ENCODE measurements around the gene NXPH3. TPM values are rescaled to one million over a fixed set of nuclear protein-coding genes. Genes with fewer than 3 reads are reported as not detected.

NXPH3 gene
- total RNA-seq, 2 donors from 2014 or later, result 0.44 to 1.2 TPM

DNA sequence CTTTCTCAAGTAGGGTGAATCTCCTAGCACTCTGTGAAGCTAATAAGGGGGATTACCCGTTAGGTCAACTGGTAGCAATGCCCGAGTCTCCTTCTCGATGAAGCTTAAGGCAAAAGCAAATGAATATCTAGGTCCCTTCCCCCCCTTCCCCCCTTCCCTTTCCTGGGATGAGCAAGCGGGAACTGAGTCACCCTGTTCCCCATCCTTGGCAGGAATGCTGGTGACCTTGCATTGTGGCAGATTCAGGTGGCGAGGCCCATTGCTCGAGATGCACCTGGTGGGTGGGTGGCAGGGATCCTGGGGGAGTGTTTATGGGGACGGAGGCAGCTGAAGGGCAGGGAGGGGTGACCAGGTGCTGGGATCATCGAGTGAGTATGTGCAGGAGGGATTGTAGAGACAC, 7.1 kb downstream of the NXPH3 start:
- Mint-ChIP-seq H3K36me3 (ENCODE audit: insufficient read depth in 2 of 2) (no peaks in the 10 kb centered on the region), H3K9me3 (no peaks in the 10 kb centered on the region), H3K4me3 (no peak overlapping the region), H3K4me1 (ENCODE audit: low read depth) (no peaks in the 10 kb centered on the region), H3K27me3 (ENCODE audit: low read depth) (peaks cover 3% of the 10 kb centered on the region), H3K27ac (no peak overlapping the region)
- DNase-seq, result no peak
- ATAC-seq (replicated peaks in 1 of 2), result no peak

DNA sequence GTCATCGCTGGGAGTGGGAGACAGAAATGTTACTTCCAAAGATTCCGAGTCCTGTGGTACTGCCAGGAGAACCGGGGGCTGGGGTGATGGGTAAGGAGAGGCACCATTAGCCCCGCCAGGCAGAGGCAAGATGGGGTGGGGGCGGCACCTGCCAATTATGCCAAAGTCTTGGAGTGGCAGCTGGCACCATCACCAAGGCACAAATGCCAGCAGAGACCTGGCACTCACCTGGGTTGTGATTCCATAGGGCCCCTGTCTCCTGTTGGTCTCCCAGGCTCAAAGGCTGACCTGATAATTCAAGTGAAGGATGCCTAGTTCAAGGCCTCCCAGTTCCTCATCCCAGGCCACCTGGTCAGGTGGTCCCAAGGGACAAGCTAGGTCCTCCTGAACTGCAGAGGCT, 7.6 kb downstream of the NXPH3 start:
- H3K27me3 Mint-ChIP-seq (ENCODE audit: low read depth), result no peaks in the 10 kb centered on the region
- ATAC-seq (replicated peaks in 1 of 2), result no peak
- H3K36me3 Mint-ChIP-seq (ENCODE audit: insufficient read depth in 2 of 2), result no peaks in the 10 kb centered on the region
- DNase-seq, result no peak
- H3K4me3 Mint-ChIP-seq, result no peak overlapping the region
- H3K9me3 Mint-ChIP-seq, result no peaks in the 10 kb centered on the region
- no peak overlapping the region for H3K27ac Mint-ChIP-seq
- H3K4me1 Mint-ChIP-seq (ENCODE audit: low read depth), result no peaks in the 10 kb centered on the region

GRCh38 chr17:49583889-49584288, 8.2 kb downstream of the NXPH3 start:
- no peak overlapping the region for H3K27ac Mint-ChIP-seq
- ATAC-seq (replicated peaks in 1 of 2) (no peak), DNase-seq (no peak)
- H3K4me1 Mint-ChIP-seq (ENCODE audit: low read depth), result no peaks in the 10 kb centered on the region
- H3K36me3 Mint-ChIP-seq (ENCODE audit: insufficient read depth in 2 of 2), result no peaks in the 10 kb centered on the region
- H3K27me3 Mint-ChIP-seq (ENCODE audit: low read depth), result no peaks in the 10 kb centered on the region
- H3K4me3 Mint-ChIP-seq, result no peak overlapping the region
- no peaks in the 10 kb centered on the region for H3K9me3 Mint-ChIP-seq

DNA sequence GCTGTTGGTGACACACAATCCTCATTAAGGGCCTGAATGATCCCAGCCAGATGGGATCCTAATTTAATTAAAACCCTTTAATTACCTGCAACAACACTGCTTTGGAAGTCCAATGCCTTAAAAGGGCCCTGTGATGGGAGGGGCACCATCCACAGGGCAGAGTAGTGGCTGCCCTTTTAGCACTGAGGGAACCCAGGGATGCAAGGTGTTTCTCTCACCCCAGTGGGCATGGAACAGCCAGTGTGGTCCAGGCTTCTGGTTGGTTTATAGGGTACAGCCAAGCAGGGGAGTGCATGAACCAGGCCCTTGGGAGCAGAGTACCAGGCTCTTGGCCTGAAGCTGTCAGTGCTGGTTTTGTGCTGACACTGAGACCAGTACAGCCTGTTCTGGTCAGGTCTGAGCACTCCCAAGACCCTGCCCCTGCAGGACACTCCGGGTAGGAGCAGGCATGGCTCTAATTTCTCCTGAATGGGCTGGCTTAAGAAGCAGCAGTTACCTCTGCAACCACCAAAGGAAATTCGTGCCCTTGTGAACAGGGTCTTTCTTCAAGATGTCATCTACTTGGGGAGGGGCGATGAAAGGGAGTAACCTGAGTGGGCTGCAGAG, 9.9 kb downstream of the NXPH3 start:
- Mint-ChIP-seq H3K36me3 (ENCODE audit: insufficient read depth in 2 of 2) (no peaks in the 10 kb centered on the region), H3K27ac (no peak overlapping the region), H3K4me3 (no peak overlapping the region), H3K4me1 (ENCODE audit: low read depth) (no peaks in the 10 kb centered on the region), H3K9me3 (no peaks in the 10 kb centered on the region), H3K27me3 (ENCODE audit: low read depth) (no peaks in the 10 kb centered on the region)
- ATAC-seq (replicated peaks in 1 of 2) (peak in 1 of 2 donors; percentile 13), DNase-seq (no peak)

GRCh38 chr17:49587366-49588073, 11.8 kb downstream of the NXPH3 start:
- H3K36me3 Mint-ChIP-seq (ENCODE audit: insufficient read depth in 2 of 2), result no peaks in the 10 kb centered on the region
- no peaks in the 10 kb centered on the region for H3K9me3 Mint-ChIP-seq
- no peaks in the 10 kb centered on the region for H3K4me1 Mint-ChIP-seq (ENCODE audit: low read depth)
- no peak overlapping the region for H3K4me3 Mint-ChIP-seq
- ATAC-seq (replicated peaks in 1 of 2), result no peak
- no peak for DNase-seq
- no peak overlapping the region for H3K27ac Mint-ChIP-seq
- no peaks in the 10 kb centered on the region for H3K27me3 Mint-ChIP-seq (ENCODE audit: low read depth)

DNA sequence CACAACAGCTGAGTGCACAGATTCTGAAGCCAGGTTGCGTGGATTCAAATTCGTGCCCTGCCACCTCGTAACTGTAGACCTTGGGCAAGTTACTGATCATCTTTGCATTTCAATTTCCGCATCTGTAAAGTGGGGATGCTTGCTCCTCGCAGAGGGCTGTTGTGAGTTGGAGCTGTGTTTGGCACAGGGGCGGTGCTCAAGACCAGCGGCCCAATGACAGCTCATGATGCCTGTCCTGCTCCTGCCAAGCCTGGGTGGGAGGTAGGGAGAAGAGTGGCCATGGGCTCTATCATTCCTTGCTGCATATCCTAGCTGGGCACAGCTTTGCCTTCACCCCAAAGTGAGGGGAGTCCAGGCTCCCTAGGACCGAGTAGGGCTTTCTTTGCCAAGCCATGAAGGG, 12.6 kb downstream of the NXPH3 start:
- ATAC-seq (replicated peaks in 1 of 2), result no peak
- H3K4me3 Mint-ChIP-seq, result no peak overlapping the region
- no peaks in the 10 kb centered on the region for H3K27me3 Mint-ChIP-seq (ENCODE audit: low read depth)
- no peak for DNase-seq
- H3K4me1 Mint-ChIP-seq (ENCODE audit: low read depth), result no peaks in the 10 kb centered on the region
- no peaks in the 10 kb centered on the region for H3K36me3 Mint-ChIP-seq (ENCODE audit: insufficient read depth in 2 of 2)
- no peaks in the 10 kb centered on the region for H3K9me3 Mint-ChIP-seq
- H3K27ac Mint-ChIP-seq, result no peak overlapping the region

GRCh38 chr17:49588726-49589576, 13.3 kb downstream of the NXPH3 start:
- Mint-ChIP-seq H3K36me3 (ENCODE audit: insufficient read depth in 2 of 2) (no peaks in the 10 kb centered on the region), H3K4me3 (no peak overlapping the region), H3K27ac (no peak overlapping the region), H3K4me1 (ENCODE audit: low read depth) (no peaks in the 10 kb centered on the region), H3K9me3 (no peaks in the 10 kb centered on the region), H3K27me3 (ENCODE audit: low read depth) (no peaks in the 10 kb centered on the region)
- DNase-seq (no peak), ATAC-seq (replicated peaks in 1 of 2) (peak in 1 of 2 donors; percentile 28)

GRCh38 chr17:49589577-49589927, 13.9 kb downstream of the NXPH3 start:
- ATAC-seq (replicated peaks in 1 of 2), result no peak
- no peaks in the 10 kb centered on the region for H3K4me1 Mint-ChIP-seq (ENCODE audit: low read depth)
- no peak overlapping the region for H3K27ac Mint-ChIP-seq
- no peak overlapping the region for H3K4me3 Mint-ChIP-seq
- H3K9me3 Mint-ChIP-seq, result no peaks in the 10 kb centered on the region
- no peaks in the 10 kb centered on the region for H3K36me3 Mint-ChIP-seq (ENCODE audit: insufficient read depth in 2 of 2)
- H3K27me3 Mint-ChIP-seq (ENCODE audit: low read depth), result no peaks in the 10 kb centered on the region
- no peak for DNase-seq

DNA sequence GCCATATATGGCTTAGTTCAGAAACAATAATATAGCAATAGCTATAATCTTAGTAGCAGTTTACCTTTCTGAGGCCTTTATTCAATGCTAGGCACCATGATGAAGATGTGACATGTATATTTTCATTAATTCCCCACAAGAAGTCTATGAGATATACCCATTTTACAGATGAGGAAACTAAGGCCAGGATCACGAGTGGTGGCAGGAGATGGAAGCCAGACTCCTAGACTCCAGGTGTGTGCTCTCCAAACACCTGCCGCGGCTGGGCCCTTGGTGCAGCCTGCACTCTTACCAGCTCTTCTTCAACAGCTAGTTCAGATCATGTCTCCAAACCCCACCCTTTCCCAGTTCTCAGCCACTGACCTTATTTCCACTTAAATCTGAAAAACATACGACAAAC, 15.2 kb downstream of the NXPH3 start:
- Mint-ChIP-seq H3K4me3 (no peak overlapping the region), H3K27ac (no peak overlapping the region), H3K27me3 (ENCODE audit: low read depth) (no peaks in the 10 kb centered on the region), H3K36me3 (ENCODE audit: insufficient read depth in 2 of 2) (no peaks in the 10 kb centered on the region), H3K4me1 (ENCODE audit: low read depth) (no peaks in the 10 kb centered on the region), H3K9me3 (no peaks in the 10 kb centered on the region)
- no peak for ATAC-seq (replicated peaks in 1 of 2)
- DNase-seq, result no peak

- no peaks in the 10 kb centered on the region for H3K27me3 Mint-ChIP-seq (ENCODE audit: low read depth)
- DNase-seq (no peak), ATAC-seq (replicated peaks in 1 of 2) (no peak)
- no peak overlapping the region for H3K27ac Mint-ChIP-seq
- no peaks in the 10 kb centered on the region for H3K4me1 Mint-ChIP-seq (ENCODE audit: low read depth)
- no peak overlapping the region for H3K4me3 Mint-ChIP-seq
- peaks cover 0 to 2% of the 10 kb centered on the region in 2 donors for H3K36me3 Mint-ChIP-seq (ENCODE audit: insufficient read depth in 2 of 2)
- H3K9me3 Mint-ChIP-seq, result no peaks in the 10 kb centered on the region
Measured at GRCh38 chr17:49592263-49592662, 16.6 kb downstream of the NXPH3 start.

- H3K4me3 Mint-ChIP-seq, result no peak overlapping the region
- ATAC-seq (replicated peaks in 1 of 2), result no peak
- H3K36me3 Mint-ChIP-seq (ENCODE audit: insufficient read depth in 2 of 2), result peaks cover 3 to 4% of the 10 kb centered on the region in 2 donors
- no peaks in the 10 kb centered on the region for H3K27me3 Mint-ChIP-seq (ENCODE audit: low read depth)
- DNase-seq, result no peak
- H3K4me1 Mint-ChIP-seq (ENCODE audit: low read depth), result no peaks in the 10 kb centered on the region
- no peak overlapping the region for H3K27ac Mint-ChIP-seq
- no peaks in the 10 kb centered on the region for H3K9me3 Mint-ChIP-seq
Measured at GRCh38 chr17:49595328-49595727, 19.7 kb downstream of the NXPH3 start.

DNA sequence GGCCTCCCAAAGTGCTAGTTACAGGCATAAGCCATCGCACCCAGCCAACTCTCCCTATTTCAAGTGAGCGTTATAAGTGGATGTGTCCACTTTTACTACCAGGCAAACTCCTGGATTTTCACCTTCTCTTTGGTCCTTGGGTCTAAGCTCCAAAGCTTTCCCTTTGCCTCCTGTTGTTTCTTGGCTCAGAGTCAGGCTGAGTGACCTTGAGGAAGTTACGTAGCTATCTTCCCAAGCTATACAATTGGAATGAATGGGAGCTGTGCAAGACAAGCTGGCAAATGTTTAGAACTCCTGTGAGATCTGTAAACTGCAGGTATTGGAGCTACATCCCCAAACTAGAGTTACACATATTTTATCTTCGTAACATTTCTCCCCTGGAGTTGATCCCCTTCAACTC, 20.3 kb downstream of the NXPH3 start:
- no peak overlapping the region for H3K27ac Mint-ChIP-seq
- ATAC-seq (replicated peaks in 1 of 2) (no peak), DNase-seq (no peak)
- H3K27me3 Mint-ChIP-seq (ENCODE audit: low read depth), result no peaks in the 10 kb centered on the region
- H3K4me3 Mint-ChIP-seq, result no peak overlapping the region
- no peaks in the 10 kb centered on the region for H3K4me1 Mint-ChIP-seq (ENCODE audit: low read depth)
- peaks cover 3 to 4% of the 10 kb centered on the region in 2 donors for H3K36me3 Mint-ChIP-seq (ENCODE audit: insufficient read depth in 2 of 2)
- H3K9me3 Mint-ChIP-seq, result no peaks in the 10 kb centered on the region

DNA sequence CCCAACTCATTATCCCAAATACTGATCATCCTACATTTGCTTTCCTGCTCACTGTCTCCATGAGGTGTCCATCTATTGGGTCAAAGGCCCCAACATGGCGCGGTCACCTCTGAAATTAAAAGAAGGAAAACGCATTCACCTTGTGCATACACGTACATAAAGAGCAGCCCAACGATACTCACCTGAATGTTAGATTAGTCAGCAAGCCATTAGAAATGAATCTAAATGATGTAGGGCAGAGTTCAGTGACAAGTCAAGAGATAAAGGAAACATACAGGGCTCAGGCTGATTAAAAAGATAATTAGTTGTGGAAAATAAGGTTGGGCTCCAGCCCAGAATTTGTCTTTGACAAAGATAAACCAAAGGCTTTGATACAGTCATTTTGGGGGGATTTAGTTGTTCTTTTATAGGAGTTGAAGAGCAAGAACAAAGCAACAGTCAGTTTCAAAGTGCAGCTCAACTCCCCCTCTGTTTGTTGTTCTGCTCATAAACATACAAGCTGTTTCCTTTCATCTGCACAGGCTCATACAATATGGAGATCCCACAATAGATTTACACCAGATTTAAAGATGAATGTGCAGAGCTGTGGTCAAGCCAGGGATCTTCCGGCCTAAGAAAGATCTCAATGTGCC, 21.1 kb downstream of the NXPH3 start:
- peaks cover 5 to 7% of the 10 kb centered on the region in 2 donors for H3K36me3 Mint-ChIP-seq (ENCODE audit: insufficient read depth in 2 of 2)
- H3K4me1 Mint-ChIP-seq (ENCODE audit: low read depth), result no peaks in the 10 kb centered on the region
- no peak overlapping the region for H3K4me3 Mint-ChIP-seq
- no peaks in the 10 kb centered on the region for H3K27me3 Mint-ChIP-seq (ENCODE audit: low read depth)
- no peaks in the 10 kb centered on the region for H3K9me3 Mint-ChIP-seq
- DNase-seq (no peak), ATAC-seq (replicated peaks in 1 of 2) (no peak)
- no peak overlapping the region for H3K27ac Mint-ChIP-seq

Data from activated T-cell treated with anti-CD3 and anti-CD28 coated beads, Interleukin-2, amount 50 U/mL, for 72 hours (primary cell).